MM.1S (cell line): ENCODE measurements around the gene HCN4.

Source experiments
- DNase-seq: peaks from one replicate; pipeline ENCODE4 v3.0.0-alpha.2; 2015
- H2AFZ ChIP-seq: fragments of 300-600 bp; sonication (generic); 2 replicates; pipeline ENCODE4 v1.6.0; 2016; ENCODE audit warnings: antibody characterized with exemption, low read length
- H3F3A ChIP-seq: fragments of 300-600 bp; sonication (generic); 2 replicates; pipeline ENCODE4 v1.6.1; 2016; ENCODE audit warnings: mild to moderate bottlenecking, antibody characterized with exemption, low read length, moderate library complexity, mixed read lengths; ENCODE audit not compliant: insufficient read depth
- H3K27ac ChIP-seq: fragments of 300-600 bp; sonication (generic); 2 replicates; pipeline ENCODE4 v1.5.1; 2016; ENCODE audit warnings: mild to moderate bottlenecking, low read length
- H3K27me3 ChIP-seq: fragments of 300-600 bp; sonication (generic); replicated peaks from 2 replicates; pipeline ENCODE4 v1.6.0; 2016; ENCODE audit warnings: low read length; ENCODE audit not compliant: insufficient read depth
- H3K36me3 ChIP-seq: fragments of 300-600 bp; sonication (generic); replicated peaks from 2 replicates; pipeline ENCODE4 v1.6.1; 2016; ENCODE audit warnings: mild to moderate bottlenecking, low read length, mixed read lengths; ENCODE audit not compliant: insufficient read depth
- H3K4me1 ChIP-seq: fragments of 300-600 bp; sonication (generic); 2 replicates; pipeline ENCODE4 v1.6.1; 2016; ENCODE audit warnings: low read length, mixed read lengths
- H3K4me2 ChIP-seq: fragments of 300-600 bp; sonication (generic); 2 replicates; pipeline ENCODE4 v1.6.0; 2016; ENCODE audit warnings: low read depth, low read length
- H3K4me3 ChIP-seq: fragments of 300-600 bp; sonication (generic); 2 replicates; pipeline ENCODE4 v1.5.1; 2016; ENCODE audit warnings: low read length, mixed read lengths
- H3K79me2 ChIP-seq: fragments of 300-600 bp; sonication (generic); 2 replicates; pipeline ENCODE4 v1.6.1; 2016; ENCODE audit warnings: mixed run types, low read length, mixed read lengths
- H3K9ac ChIP-seq: fragments of 300-600 bp; sonication (generic); 2 replicates; pipeline ENCODE4 v1.6.1; 2016; ENCODE audit warnings: low read length, mixed read lengths
- H3K9me2 ChIP-seq: fragments of 300-600 bp; sonication (generic); replicated peaks from 2 replicates; pipeline ENCODE4 v1.6.1; 2016; ENCODE audit warnings: mild to moderate bottlenecking, low read length, mixed read lengths; ENCODE audit not compliant: insufficient read depth
- H3K9me3 ChIP-seq: fragments of 300-600 bp; sonication (generic); replicated peaks from 2 replicates; pipeline ENCODE4 v1.6.1; 2016; ENCODE audit warnings: mild to moderate bottlenecking, low read length, mixed read lengths; ENCODE audit not compliant: insufficient read depth
- H4K20me1 ChIP-seq: fragments of 300-600 bp; sonication (generic); 2 replicates; pipeline ENCODE4 v1.6.1; 2016; ENCODE audit warnings: mild to moderate bottlenecking, low read length, moderate library complexity, mixed read lengths; ENCODE audit not compliant: insufficient read depth
- CTCF ChIP-seq: fragments of 300-600 bp; sonication (generic); IDR thresholded peaks from 2 replicates; pipeline ENCODE4 v1.5.1; 2016; ENCODE audit warnings: antibody characterized with exemption, low read length, mixed read lengths
- EZH2 ChIP-seq: fragments of 300-600 bp; sonication (generic); optimal IDR thresholded peaks from 2 replicates; pipeline ENCODE3; 2017; ENCODE audit warnings: low read depth, mild to moderate bottlenecking, antibody characterized with exemption, low read length, mixed read lengths
- EZH2phosphoT487 ChIP-seq: fragments of 300-600 bp; sonication (generic); IDR thresholded peaks from 2 replicates; pipeline ENCODE4 v1.6.1; 2018; ENCODE audit warnings: antibody characterized with exemption, low read length

The HCN4 gene

GRCh38 chr15:73382115-73382514 lies 13.4 kb upstream of the HCN4 start:
- H3K4me3 ChIP-seq = no peak overlapping the region
- H3K27ac ChIP-seq = no peak overlapping the region
- no peaks in the 10 kb centered on the region for H3K9me3 ChIP-seq
- no peak for TF ChIP-seq EZH2phosphoT487
- no peak for TF ChIP-seq CTCF
- no peak for TF ChIP-seq EZH2
- no peaks in the 10 kb centered on the region; the same call in 1 of the 2 replicates for H3K27me3 ChIP-seq
- H4K20me1 ChIP-seq = no peaks in the 10 kb centered on the region
- H3K9ac ChIP-seq = no peak overlapping the region
- no peak overlapping the region for H3K4me2 ChIP-seq
- H2AFZ ChIP-seq = no peak overlapping the region
- no peak for DNase-seq
- H3F3A ChIP-seq = no peaks in the 10 kb centered on the region
- no peaks in the 10 kb centered on the region for H3K36me3 ChIP-seq
- no peaks in the 10 kb centered on the region for H3K4me1 ChIP-seq
- no peaks in the 10 kb centered on the region for H3K79me2 ChIP-seq
- no peaks in the 10 kb centered on the region for H3K9me2 ChIP-seq

GRCh38 chr15:73380661-73381060 lies 11.9 kb upstream of the HCN4 start:
- Histone ChIP-seq H3K27ac (no peak overlapping the region), H3F3A (no peaks in the 10 kb centered on the region), H3K4me1 (no peaks in the 10 kb centered on the region), H3K9me3 (no peaks in the 10 kb centered on the region), H2AFZ (no peak overlapping the region), H4K20me1 (no peaks in the 10 kb centered on the region), H3K27me3 (no peaks in the 10 kb centered on the region; the same call in 1 of the 2 replicates), H3K79me2 (no peaks in the 10 kb centered on the region), H3K9ac (no peak overlapping the region), H3K36me3 (no peaks in the 10 kb centered on the region), H3K4me3 (no peak overlapping the region), H3K4me2 (no peak overlapping the region), H3K9me2 (no peaks in the 10 kb centered on the region)
- TF ChIP-seq EZH2phosphoT487 (no peak), CTCF (no peak), EZH2 (no peak)
- no peak for DNase-seq

- Histone ChIP-seq H3K9me2 (no peaks in the 10 kb centered on the region), H4K20me1 (no peaks in the 10 kb centered on the region), H3K27me3 (no peaks in the 10 kb centered on the region), H3K9ac (no peak overlapping the region), H3K4me2 (no peak overlapping the region), H3K4me3 (no peak overlapping the region), H2AFZ (no peak overlapping the region), H3F3A (no peaks in the 10 kb centered on the region), H3K79me2 (no peaks in the 10 kb centered on the region), H3K36me3 (no peaks in the 10 kb centered on the region), H3K27ac (no peak overlapping the region), H3K4me1 (no peaks in the 10 kb centered on the region), H3K9me3 (no peaks in the 10 kb centered on the region)
- TF ChIP-seq EZH2 (no peak), EZH2phosphoT487 (no peak), CTCF (no peak)
- DNase-seq = no peak
Observed at GRCh38 chr15:73378089-73378488, 9.3 kb upstream of the HCN4 start.
